K562 (cell line): ENCODE measurements around the gene CCDC28B. TPM values are rescaled to one million over a fixed set of nuclear protein-coding genes. Genes with fewer than 3 reads are reported as not detected.

Experiments
- CXXC5 ChIP-seq: fragments of 250-450 bp; sonication (Bioruptor Pico); IDR thresholded peaks from 2 replicates; pipeline ENCODE4 v1.8.0; 2022; ENCODE audit warnings: inconsistent platforms, mild to moderate bottlenecking, moderate library complexity
- DMBX1 ChIP-seq: fragments of 250-450 bp; sonication (Bioruptor Pico); IDR thresholded peaks from 2 replicates; pipeline ENCODE4 v1.8.0; 2022; ENCODE audit warnings: inconsistent platforms, mild to moderate bottlenecking, moderate library complexity, borderline replicate concordance
- ETV6 ChIP-seq, 3 experiments: fragments of 150-350 bp in 1 of 3; sonication (generic) in 1 of 3; formaldehyde crosslinking in 1 of 3; IDR thresholded peaks; 2 replicates each; pipeline versions ENCODE4 v1.6.1 to v1.8.0; 2014 to 2022; ENCODE audit warnings: borderline replicate concordance in 2 of 3, low read depth in 2 of 3, antibody characterized with exemption in 1 of 3, low read length in 1 of 3, mild to moderate bottlenecking in 1 of 3, missing genetic modification reagents in 1 of 3
- GATA2 ChIP-seq: sonication (generic); formaldehyde crosslinking; IDR thresholded peaks from 2 replicates; pipeline ENCODE4 v1.4.0; 2020; ENCODE audit warnings: mild to moderate bottlenecking, missing genetic modification reagents
- GTF2E2 ChIP-seq: fragments of 200-800 bp; sonication (Bioruptor generic); IDR thresholded peaks from 2 replicates; pipeline ENCODE4 v1.6.1; 2016; ENCODE audit warnings: missing genetic modification characterization, missing compliant biosample characterization
- HDAC6 ChIP-seq: IDR thresholded peaks from 2 replicates; pipeline ENCODE4 v1.6.1; 2012; ENCODE audit warnings: low read depth, mild to moderate bottlenecking, control low read depth, inconsistent platforms, low read length, moderate library complexity
- HMBOX1 ChIP-seq: sonication (generic); IDR thresholded peaks from 2 replicates; pipeline ENCODE4 v1.6.1; 2016
- KDM1A ChIP-seq, 2 experiments: fragments of 450-650 bp; IDR thresholded peaks; 2 replicates each; pipeline ENCODE4 v1.6.1; 2016; ENCODE audit warnings: mild to moderate bottlenecking in 2 of 2
- NCOA4 ChIP-seq: fragments of 450-650 bp; IDR thresholded peaks from 2 replicates; pipeline ENCODE4 v1.6.1; 2018; ENCODE audit warnings: mild to moderate bottlenecking; ENCODE audit not compliant: partially characterized antibody
- NFIX ChIP-seq: fragments of 250-450 bp; sonication (Bioruptor Pico); IDR thresholded peaks from 2 replicates; pipeline ENCODE4 v1.4.0; 2020; ENCODE audit warnings: low read depth, mild to moderate bottlenecking, moderate library complexity
- NR4A1 ChIP-seq, 2 experiments: fragments of 250-450 bp in 1 of 2; fragments of 450-650 bp in 1 of 2; sonication (Bioruptor Pico) in 1 of 2; IDR thresholded peaks; 2 replicates each; pipeline versions ENCODE4 v1.4.0 to v1.6.1; 2016 to 2020; ENCODE audit warnings: mild to moderate bottlenecking in 2 of 2, missing compliant biosample characterization in 1 of 2, missing genetic modification characterization in 1 of 2, moderate library complexity in 1 of 2
- RUNX1 ChIP-seq: sonication (generic); IDR thresholded peaks from 2 replicates; pipeline ENCODE4 v1.6.1; 2016; ENCODE audit warnings: antibody characterized with exemption, low read depth
- SAP30 ChIP-seq: fragments of 200-600 bp; sonication (generic); IDR thresholded peaks from 2 replicates; pipeline ENCODE4 v1.6.1; 2012; ENCODE audit warnings: borderline replicate concordance, low read depth, mild to moderate bottlenecking, moderate library complexity, low read length, control low read depth, inconsistent platforms; ENCODE audit not compliant: insufficient read depth, poor library complexity, severe bottlenecking
- TCFL5 ChIP-seq: fragments of 250-450 bp; sonication (Bioruptor Pico); conservative IDR thresholded peaks from 2 replicates; pipeline ENCODE4 v1.6.1; 2021; ENCODE audit warnings: mild to moderate bottlenecking, moderate library complexity, matching md5 sums
- TEAD4 ChIP-seq, 2 experiments: sonication (generic) in 1 of 2; formaldehyde crosslinking in 1 of 2; IDR thresholded peaks; 2 replicates each; pipeline versions ENCODE4 v1.6.1 to v1.8.0; 2012 to 2022; ENCODE audit warnings: borderline replicate concordance in 1 of 2, inconsistent platforms in 1 of 2, low read length in 1 of 2, mild to moderate bottlenecking in 1 of 2, missing genetic modification reagents in 1 of 2
- TFE3 ChIP-seq: fragments of 450-650 bp; formaldehyde crosslinking; IDR thresholded peaks from 2 replicates; pipeline ENCODE4 v1.4.0; 2020; ENCODE audit warnings: mild to moderate bottlenecking, mixed read lengths
- XRCC3 ChIP-seq: fragments of 450-650 bp; IDR thresholded peaks from 2 replicates; pipeline ENCODE4 v1.6.1; 2017; ENCODE audit warnings: mild to moderate bottlenecking, moderate library complexity
- ZNF3 ChIP-seq: fragments of 250-450 bp; sonication (Bioruptor Pico); IDR thresholded peaks from 2 replicates; pipeline ENCODE4 v1.5.0; 2021; ENCODE audit warnings: mild to moderate bottlenecking, moderate library complexity
- ZNF592 ChIP-seq: fragments of 450-650 bp; IDR thresholded peaks from 2 replicates; pipeline ENCODE4 v1.6.1; 2017; ENCODE audit warnings: antibody characterized with exemption, mild to moderate bottlenecking
- ZNF668 ChIP-seq: fragments of 250-450 bp; sonication (Bioruptor Pico); IDR thresholded peaks from 2 replicates; pipeline ENCODE4 v1.8.0; 2022; ENCODE audit warnings: mild to moderate bottlenecking, inconsistent platforms
- polyA plus RNA-seq, 8 experiments: library from polyadenylated mRNA; depleted of rRNA in 4 of 8; stranded (reverse) in 5 of 8; unstranded in 3 of 8; fragments of >200 nt; fragmentation: Nextera tagmentation in 2 of 8; fragmentation: Illumina TruSeq in 1 of 8; extraction: Ambion mirVana in 2 of 8; extraction: Trizol in 1 of 8; gene quantifications; 2 replicates each; pipeline versions ENCODE4 v1.2.1 to v1.2.3, GENCODE V29; 2011 to 2014; ENCODE audit warnings: inconsistent platforms in 1 of 8, missing spikeins in 1 of 8
- total RNA-seq, 7 experiments: library from RNA; depleted of rRNA in 6 of 7; stranded (reverse); fragments of >200 nt in 6 of 7; fragmentation: Illumina TruSeq in 2 of 7; extraction: Trizol in 2 of 7; gene quantifications; 2 replicates each; pipeline versions ENCODE4 v1.2.1 to v1.2.3, GENCODE V29; 2011 to 2021; ENCODE audit warnings: low replicate concordance in 1 of 7

Gene CCDC28B
- total and polyA plus RNA-seq, 9 of the 15 experiments (the other 6 are each of a cell fraction or from before 2014, with no cell fraction given), result 5.7 to 54.5 (median 31.7) TPM

- TF ChIP-seq TEAD4 (IDR thresholded peaks at IDR 0.05; ENCODE audit: low read length), result no peak
- no peak for TF ChIP-seq TEAD4 (CRISPR knock-in tag; IDR thresholded peaks at IDR 0.05; ENCODE audit: borderline replicate concordance)
- TF ChIP-seq GATA2 (CRISPR knock-in tag), result no peak
- no peak for TF ChIP-seq HMBOX1
- TF ChIP-seq KDM1A (IDR thresholded peaks at IDR 0.05), result no peak
- no peak for TF ChIP-seq CXXC5 (CRISPR knock-in tag)
- peak; percentile 65; the same call in 1 of the 2 replicates for TF ChIP-seq GTF2E2 (tag)
- no peak for TF ChIP-seq SAP30
- TF ChIP-seq ZNF668 (CRISPR knock-in tag), result no peak
- TF ChIP-seq XRCC3, result no peak
- no peak for TF ChIP-seq NFIX
- no peak for TF ChIP-seq ETV6 (IDR thresholded peaks at IDR 0.05; ENCODE audit: borderline replicate concordance in 1 of 2, low read depth in 2 of 2, low read length in 1 of 2)
- no peak for TF ChIP-seq ETV6 (CRISPR knock-in tag; IDR thresholded peaks at IDR 0.05; ENCODE audit: borderline replicate concordance)
- TF ChIP-seq NCOA4, result no peak
- TF ChIP-seq DMBX1 (CRISPR knock-in tag), result 0 out of 2 replicates have a peak, but pooled peaks have one; percentile 25
- TF ChIP-seq HDAC6, result no peak
- no peak for TF ChIP-seq NR4A1 (CRISPR knock-in tag; IDR thresholded peaks at IDR 0.05)
- no peak for TF ChIP-seq NR4A1 (tag; IDR thresholded peaks at IDR 0.05)
- TF ChIP-seq ZNF3, result no peak
- TF ChIP-seq RUNX1, result no peak
- TF ChIP-seq TCFL5 (CRISPR knock-in tag), result no peak
- TF ChIP-seq ZNF592, result no peak
- TF ChIP-seq TFE3 (CRISPR knock-in tag), result no peak
Observed at GRCh38 chr1:32220746-32221580, 20.6 kb downstream of the CCDC28B start (continued).
